ENCODE results near the gene NXPH2. TPM values are rescaled to one million over a fixed set of nuclear protein-coding genes. Genes with fewer than 3 reads are reported as not detected.
A peak's percentile ranks its signal among the peaks of the same experiment; 100 is the strongest.

The NXPH2 gene
- not detected for total RNA-seq

DNA sequence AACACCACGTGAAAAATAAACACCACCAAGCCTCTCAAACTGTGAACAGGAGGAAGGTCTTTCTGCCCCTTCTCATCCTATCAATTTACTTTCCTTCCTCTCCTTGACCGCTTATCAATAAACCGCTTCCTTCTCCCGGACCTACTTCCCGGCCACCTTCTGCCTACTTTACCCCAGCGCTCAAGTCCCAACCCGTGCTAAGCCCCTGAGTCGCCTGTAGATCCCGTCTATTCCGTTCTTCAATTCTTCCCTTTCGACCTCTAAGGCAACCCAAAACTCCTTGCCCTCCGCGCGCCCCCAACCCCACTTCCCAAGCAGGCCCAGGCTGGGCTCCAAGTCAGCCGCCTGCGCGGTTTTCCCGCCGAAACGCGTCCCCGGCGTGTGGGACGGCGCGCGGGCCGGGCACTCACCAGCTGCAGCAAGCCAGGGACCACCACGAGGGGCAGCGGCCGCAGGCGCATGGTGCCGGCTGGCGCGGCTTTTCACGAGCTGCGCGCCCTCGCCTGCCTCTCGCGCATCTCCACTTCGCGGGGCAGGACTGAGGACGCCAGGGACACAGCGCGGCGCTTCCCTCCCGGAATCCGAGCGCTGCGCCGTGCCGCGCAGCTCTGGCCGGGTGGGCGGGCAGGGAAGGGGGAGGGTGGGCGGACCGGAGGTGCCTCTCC lies at the start of gene NXPH2:
Gene NXPH2 (minus strand): TSS at position 610 of the 665 bp plus-strand sequence. CDS start 149 bp downstream, at position 461.
- Histone ChIP-seq H3K4me1 (peaks cover 10 to 20% (median 15%) of the 10 kb centered on the region in 3 donors), H3K9me3 (no peaks in the 10 kb centered on the region), H3K27ac (no peak within 1 kb of the TSS), H3K27me3 (peaks cover 0 to 80% (median 10%) of the 10 kb centered on the region in 4 donors), H3K36me3 (no peaks in the 10 kb centered on the region), H3K4me3 (peak within 1 kb of the TSS in 2 of 4 donors; percentile 31 to 52)
- WGBS, 2 donors = 2 to 3% methylated on average over 14 to 30 of the region's 58 CpGs
- DNase-seq = no peak
- no peak for TF ChIP-seq POLR2A (IDR thresholded peaks at IDR 0.05)
- TF ChIP-seq, protein P1, sequence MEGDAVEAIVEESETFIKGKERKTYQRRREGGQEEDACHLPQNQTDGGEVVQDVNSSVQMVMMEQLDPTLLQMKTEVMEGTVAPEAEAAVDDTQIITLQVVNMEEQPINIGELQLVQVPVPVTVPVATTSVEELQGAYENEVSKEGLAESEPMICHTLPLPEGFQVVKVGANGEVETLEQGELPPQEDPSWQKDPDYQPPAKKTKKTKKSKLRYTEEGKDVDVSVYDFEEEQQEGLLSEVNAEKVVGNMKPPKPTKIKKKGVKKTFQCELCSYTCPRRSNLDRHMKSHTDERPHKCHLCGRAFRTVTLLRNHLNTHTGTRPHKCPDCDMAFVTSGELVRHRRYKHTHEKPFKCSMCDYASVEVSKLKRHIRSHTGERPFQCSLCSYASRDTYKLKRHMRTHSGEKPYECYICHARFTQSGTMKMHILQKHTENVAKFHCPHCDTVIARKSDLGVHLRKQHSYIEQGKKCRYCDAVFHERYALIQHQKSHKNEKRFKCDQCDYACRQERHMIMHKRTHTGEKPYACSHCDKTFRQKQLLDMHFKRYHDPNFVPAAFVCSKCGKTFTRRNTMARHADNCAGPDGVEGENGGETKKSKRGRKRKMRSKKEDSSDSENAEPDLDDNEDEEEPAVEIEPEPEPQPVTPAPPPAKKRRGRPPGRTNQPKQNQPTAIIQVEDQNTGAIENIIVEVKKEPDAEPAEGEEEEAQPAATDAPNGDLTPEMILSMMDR (IDR thresholded peaks at IDR 0.05) = no peak
- intact Hi-C loops (cut with DNase I) = no loop called here

DNA sequence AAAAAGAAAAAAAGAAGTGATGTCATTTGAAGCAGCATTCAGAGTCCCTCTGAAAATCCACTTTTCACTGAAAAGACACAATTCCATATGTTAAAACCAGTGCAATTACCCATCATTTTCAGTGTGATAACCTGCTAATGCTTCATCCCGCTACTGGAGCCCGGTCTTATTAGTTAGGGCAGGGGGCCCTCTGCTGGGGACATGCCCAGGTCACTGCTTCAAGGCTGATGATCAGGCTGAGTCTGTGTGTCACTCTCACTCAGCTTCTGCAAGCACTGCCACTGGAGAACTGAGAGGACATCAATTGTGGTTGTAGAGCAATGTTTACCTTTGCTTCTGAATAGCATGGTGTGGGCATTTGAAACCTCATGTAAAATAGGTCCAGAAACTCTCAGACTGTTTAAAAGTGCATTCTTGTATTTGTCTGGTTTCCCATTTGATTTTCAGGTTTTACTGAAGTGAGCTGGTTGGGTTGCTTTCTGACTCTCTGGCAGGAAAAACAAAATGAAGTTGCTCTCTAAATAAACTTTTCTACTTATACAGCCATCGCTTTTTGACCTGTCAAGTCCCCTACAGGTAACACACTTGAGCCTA lies 49.2 kb upstream of the NXPH2 start:
- no peaks in the 10 kb centered on the region for H3K27me3 ChIP-seq
- intact Hi-C loops (cut with DNase I) = no loop called here
- no peak for TF ChIP-seq POLR2A (IDR thresholded peaks at IDR 0.05)
- TF ChIP-seq, protein P1 (IDR thresholded peaks at IDR 0.05) = no peak
- DNase-seq = no peak
- no peak overlapping the region for H3K27ac ChIP-seq
- no peaks in the 10 kb centered on the region for H3K4me1 ChIP-seq
- H3K36me3 ChIP-seq = no peaks in the 10 kb centered on the region
- H3K9me3 ChIP-seq = no peaks in the 10 kb centered on the region
- 40 to 47% methylated on average over 3 of the region's 3 CpGs for WGBS, 2 donors
- H3K4me3 ChIP-seq = no peak overlapping the region

DNA sequence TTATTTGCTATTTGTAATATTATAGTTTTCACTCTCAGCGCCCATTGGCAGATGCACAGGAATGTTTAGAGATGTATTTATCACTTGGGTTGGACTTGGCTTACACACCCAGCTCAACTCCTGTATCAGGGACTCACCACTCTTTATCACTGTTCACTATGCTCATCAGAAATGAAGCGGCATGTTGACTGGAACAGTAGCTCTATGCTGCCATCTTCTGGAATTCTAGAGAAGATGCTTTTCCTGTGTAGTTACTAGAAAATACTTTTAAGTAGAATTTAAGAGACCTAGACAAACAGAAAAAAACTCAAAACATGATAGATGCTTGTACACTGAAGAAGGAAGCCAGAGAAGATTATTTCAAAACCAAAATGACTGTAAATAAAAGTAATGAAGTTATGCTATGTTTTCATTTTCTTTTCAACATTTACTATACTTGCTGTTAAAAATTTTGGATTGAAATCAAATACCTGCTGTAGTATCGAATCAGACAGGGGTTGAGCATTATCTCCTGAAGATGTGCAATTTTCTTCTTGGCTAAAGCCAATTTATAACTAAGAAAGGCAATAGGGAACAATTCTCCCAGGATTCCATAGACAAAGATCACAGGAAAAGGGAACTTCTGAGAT lies 47.4 kb upstream of the NXPH2 start:
- H3K27me3 ChIP-seq = no peaks in the 10 kb centered on the region
- no peak for DNase-seq
- no peaks in the 10 kb centered on the region for H3K4me1 ChIP-seq
- WGBS, 2 donors = 12 to 17% methylated on average over 3 of the region's 3 CpGs
- TF ChIP-seq POLR2A (IDR thresholded peaks at IDR 0.05) = no peak
- TF ChIP-seq, protein P1 (IDR thresholded peaks at IDR 0.05) = peak in 5 of 6 experiments; percentile 44 to 75 (median 57)
- H3K27ac ChIP-seq = no peak overlapping the region
- no peaks in the 10 kb centered on the region for H3K36me3 ChIP-seq
- H3K9me3 ChIP-seq = no peaks in the 10 kb centered on the region
- intact Hi-C loops (cut with DNase I) = no loop called here
- no peak overlapping the region for H3K4me3 ChIP-seq

GRCh38 chr2:138823666-138824065 lies 43.5 kb upstream of the NXPH2 start:
- intact Hi-C loops (cut with DNase I) = no loop called here
- TF ChIP-seq, protein P1 (IDR thresholded peaks at IDR 0.05) = no peak
- no peak for TF ChIP-seq POLR2A (IDR thresholded peaks at IDR 0.05)
- 58% methylated on average over 2 of the region's 2 CpGs; no CpG with 5 or more reads in 1 of the 2 donors for WGBS, 2 donors

GRCh38 chr2:138819964-138820363 lies 39.8 kb upstream of the NXPH2 start:
- TF ChIP-seq POLR2A (IDR thresholded peaks at IDR 0.05) = no peak
- TF ChIP-seq, protein P1 (IDR thresholded peaks at IDR 0.05) = no peak
- Histone ChIP-seq H3K4me3 (no peak overlapping the region), H3K36me3 (no peaks in the 10 kb centered on the region), H3K27me3 (peaks cover 0 to 5% (median 0%) of the 10 kb centered on the region in 4 donors), H3K4me1 (no peaks in the 10 kb centered on the region), H3K9me3 (no peaks in the 10 kb centered on the region), H3K27ac (no peak overlapping the region)
- DNase-seq = no peak
- WGBS, 2 donors = 50 to 60% methylated on average over 3 of the region's 3 CpGs
- intact Hi-C loops (cut with DNase I) = no loop called here

More at GRCh38 chr2:138823666-138824065, 43.5 kb upstream of the NXPH2 start:
- H3K4me1 ChIP-seq = no peaks in the 10 kb centered on the region
- no peak overlapping the region for H3K4me3 ChIP-seq
- no peaks in the 10 kb centered on the region for H3K36me3 ChIP-seq
- no peaks in the 10 kb centered on the region for H3K27me3 ChIP-seq
- DNase-seq = no peak
- H3K9me3 ChIP-seq = no peaks in the 10 kb centered on the region
- no peak overlapping the region for H3K27ac ChIP-seq

All from esophagus squamous epithelium (tissue), 5 donors.